Fibroblast of skin of right biceps (primary cell): ENCODE data around the gene MISP.
"Not testable (repeated sequence)": the region's sequence is repeated elsewhere in the genome, so short reads cannot be mapped to it uniquely, and the experiment has no call there.

Experiments used
- DNase-seq: peaks from one replicate; pipeline ENCODE4 v3.0.0-alpha.2; 2013

The MISP gene

DNA sequence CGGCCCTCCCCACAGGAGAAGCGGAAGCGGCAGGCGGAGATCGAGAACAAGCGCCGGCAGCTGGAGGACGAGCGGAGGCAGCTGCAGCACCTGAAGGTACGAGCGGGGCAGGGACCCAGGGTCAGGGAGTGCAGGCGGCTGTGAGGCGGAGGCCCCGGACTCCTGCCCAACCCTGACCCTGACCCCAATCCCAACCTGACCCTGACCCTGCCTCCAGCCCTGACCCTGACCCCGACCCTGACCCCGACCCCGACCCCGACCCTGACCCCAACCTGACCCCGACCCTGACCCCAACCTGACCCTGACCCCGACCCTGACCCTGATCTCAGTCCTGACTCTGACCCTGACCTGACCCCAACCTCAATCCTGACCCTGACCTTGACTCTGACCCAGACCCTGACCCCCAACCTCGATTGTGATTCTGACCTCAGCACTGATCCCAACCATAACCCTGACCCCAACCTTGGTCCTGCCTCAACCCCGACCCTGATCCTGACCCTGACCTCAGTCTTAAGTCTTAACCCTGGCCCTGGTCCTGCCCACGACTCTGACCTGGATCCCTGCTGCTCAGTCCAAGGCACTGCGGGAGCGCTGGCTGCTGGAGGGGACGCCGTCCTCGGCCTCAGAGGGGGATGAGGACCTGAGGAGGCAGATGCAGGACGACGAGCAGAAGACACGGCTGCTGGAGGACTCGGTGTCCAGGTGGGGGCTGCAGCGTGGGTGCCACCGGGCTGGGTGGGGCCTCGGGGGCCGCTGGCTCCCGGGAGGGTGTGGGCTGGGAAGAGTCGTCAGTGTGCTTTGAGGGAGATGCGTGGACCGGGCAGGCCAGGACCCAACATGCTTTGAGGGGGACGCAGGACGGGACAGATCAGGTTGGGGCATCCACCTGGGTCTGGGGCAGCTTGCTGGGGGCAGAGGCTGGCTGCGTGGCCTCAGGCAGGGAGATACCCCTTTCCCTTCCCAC, 23.6 kb upstream of the MISP start:
- no peak for DNase-seq

- DNase-seq = no peak
Measured at GRCh38 chr19:728011-728410, 22.9 kb upstream of the MISP start.

- not testable (repeated sequence) for DNase-seq
Measured at GRCh38 chr19:729564-729963, 21.3 kb upstream of the MISP start.

DNA sequence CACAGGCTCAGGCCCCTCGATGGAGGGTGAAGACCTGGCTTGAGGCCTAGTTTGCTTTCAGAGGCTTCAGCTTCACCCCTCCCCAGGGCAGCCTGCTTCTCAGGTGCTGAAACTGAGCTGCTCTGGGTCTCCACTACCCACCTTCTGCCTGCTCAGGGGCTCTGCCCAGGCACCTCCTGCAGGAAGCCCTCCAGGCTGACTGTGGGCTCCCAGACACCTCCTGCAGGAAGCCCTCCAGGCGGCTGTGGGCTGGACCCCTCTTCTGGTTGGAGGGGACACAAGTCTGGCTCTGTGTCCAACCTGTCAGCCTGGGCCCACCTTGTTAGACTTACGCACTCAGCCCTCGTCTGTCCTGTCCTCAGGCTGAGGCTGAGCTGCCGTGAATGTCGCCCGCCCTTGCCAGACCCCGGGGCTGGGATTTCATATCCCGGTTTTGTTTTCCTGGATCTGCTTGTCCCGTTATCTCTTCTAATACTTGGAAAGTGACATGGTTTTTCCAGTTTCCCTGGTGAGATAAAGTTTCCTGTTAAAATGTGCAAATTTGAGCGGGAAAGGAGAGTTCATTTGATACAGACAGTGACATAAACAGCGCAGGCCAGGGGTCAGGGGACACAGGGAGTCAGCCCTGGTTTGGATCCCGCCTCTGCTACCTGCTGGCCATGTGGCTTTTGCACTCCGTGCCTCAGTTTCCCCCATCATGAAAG, 20.8 kb upstream of the MISP start:
- no peak for DNase-seq

DNA sequence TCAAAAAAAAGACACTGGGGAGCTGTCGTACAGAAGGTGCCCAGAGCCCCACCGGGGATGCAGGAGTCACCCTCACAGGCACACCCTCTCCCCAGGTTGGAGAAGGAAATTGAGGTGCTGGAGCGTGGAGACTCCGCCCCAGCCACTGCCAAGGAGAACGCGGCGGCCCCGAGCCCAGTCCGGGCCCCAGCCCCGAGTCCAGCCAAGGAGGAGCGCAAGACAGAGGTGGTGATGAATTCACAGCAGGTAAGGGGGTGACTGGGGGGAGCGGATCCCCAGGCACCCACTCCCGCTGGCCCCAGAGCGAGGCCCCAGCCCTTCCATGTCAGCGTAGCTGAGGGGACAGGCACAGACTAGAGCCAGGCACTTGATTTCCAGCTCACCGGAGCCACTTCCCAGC, 19.9 kb upstream of the MISP start:
- no peak for DNase-seq

DNA sequence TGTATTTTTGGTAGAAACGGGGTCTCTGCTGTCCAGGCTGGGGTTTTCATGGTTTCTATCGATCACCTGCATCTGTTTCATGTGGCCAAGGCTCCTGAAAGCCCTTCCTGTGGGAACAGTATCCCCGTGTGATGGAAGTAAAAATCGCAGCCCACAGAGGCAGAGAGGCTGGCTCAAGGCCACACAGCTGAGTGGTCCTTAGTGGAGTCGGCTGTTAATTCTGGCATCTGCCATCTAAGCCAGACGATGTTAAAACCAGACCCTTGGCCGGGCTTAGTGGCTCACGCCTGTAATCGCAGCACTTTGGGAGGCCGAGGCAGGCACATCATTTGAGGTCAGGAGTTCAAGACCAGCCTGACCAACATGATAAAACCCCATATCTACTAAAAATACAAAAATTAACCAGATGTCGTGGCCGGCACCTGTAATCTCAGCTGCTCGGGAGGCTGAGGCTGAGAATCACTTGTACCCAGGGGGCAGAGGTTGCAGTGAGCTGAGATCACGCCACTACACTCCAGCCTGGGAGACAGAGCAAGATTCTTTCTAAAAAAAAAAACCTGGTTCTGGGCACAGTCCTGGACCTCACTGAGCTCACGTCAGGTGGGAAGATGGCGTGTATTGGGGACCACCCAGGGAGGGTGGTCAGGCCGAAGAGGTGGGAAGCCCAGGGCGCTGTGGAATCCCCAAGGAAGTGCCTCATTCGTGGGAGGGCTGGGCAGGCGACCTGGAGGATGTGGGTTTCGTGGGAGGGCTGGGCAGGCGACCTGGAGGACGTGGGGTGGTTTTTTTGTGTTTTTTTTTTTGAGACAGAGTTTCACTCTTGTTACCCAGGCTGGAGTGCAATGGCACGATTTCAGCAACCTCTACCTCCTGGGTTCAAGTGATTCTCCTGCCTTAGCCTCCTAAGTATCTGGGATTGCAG, 18.5 kb upstream of the MISP start:
- no peak for DNase-seq

DNA sequence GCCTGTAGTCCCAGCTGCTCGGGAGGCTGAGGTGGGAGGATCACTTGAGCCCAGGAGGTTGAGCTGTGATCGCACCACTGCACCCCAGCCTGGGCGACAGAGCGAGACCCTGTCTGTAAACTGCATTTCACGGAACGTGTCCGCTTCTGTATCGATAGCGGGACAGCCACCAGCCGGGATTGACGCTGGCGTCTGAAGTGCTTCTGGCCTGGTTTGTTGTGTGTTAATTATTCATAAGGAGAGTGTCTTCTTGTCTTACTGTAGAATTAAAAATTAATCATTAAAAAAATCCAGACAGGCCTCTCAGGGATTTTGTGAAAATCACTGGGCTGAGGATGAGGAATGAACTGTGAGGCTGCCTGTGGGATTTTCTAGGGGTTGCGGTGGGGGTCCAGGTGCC, 16.2 kb upstream of the MISP start:
- DNase-seq = no peak

- no peak for DNase-seq
Measured at GRCh38 chr19:736125-736524, 14.8 kb upstream of the MISP start.

- DNase-seq = peak; percentile 31
Measured at GRCh38 chr19:737591-738093, 13.3 kb upstream of the MISP start.

DNA sequence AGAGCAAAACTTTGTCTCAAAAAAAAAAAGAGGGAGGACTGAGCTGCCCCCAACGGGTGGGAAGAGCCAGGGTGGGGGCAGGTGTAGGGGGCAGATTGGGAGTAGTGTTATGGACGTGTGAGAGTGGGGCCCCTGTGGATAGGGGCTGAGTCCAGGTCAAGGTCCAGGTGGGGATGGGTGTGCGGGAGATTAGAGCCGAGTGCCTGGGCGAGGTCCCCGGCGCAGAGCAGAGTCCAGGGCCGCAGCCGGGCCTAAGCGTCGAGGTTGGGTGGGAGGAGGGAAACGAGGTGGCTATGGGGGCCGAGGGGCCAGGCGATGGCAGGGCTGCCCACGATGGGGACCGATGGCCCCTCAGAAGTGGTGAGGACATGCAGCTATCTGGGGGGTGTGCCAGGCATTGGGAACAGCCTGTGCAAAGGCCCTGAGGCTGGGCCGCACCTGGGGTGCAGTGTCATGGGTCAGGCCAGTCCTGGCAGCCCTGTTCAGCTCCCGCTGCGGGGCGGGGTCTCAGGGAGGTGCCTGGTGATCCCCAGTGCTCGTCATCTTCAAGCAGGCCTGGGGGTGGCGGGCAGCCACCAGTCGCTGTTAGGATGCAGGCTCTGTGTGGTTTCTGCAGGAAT, 12.3 kb upstream of the MISP start:
- no peak for DNase-seq

- no peak for DNase-seq
Measured at GRCh38 chr19:739998-740715, 10.8 kb upstream of the MISP start.

GRCh38 chr19:740816-741505, 10.0 kb upstream of the MISP start:
- DNase-seq = not testable (repeated sequence)

GRCh38 chr19:741506-742131, 9.3 kb upstream of the MISP start:
- DNase-seq = no peak

GRCh38 chr19:742540-743075, 8.3 kb upstream of the MISP start:
- no peak for DNase-seq

GRCh38 chr19:743168-743687, 7.7 kb upstream of the MISP start:
- DNase-seq = no peak

- DNase-seq = not testable (repeated sequence)
Measured at GRCh38 chr19:745138-745537, 5.8 kb upstream of the MISP start.

DNA sequence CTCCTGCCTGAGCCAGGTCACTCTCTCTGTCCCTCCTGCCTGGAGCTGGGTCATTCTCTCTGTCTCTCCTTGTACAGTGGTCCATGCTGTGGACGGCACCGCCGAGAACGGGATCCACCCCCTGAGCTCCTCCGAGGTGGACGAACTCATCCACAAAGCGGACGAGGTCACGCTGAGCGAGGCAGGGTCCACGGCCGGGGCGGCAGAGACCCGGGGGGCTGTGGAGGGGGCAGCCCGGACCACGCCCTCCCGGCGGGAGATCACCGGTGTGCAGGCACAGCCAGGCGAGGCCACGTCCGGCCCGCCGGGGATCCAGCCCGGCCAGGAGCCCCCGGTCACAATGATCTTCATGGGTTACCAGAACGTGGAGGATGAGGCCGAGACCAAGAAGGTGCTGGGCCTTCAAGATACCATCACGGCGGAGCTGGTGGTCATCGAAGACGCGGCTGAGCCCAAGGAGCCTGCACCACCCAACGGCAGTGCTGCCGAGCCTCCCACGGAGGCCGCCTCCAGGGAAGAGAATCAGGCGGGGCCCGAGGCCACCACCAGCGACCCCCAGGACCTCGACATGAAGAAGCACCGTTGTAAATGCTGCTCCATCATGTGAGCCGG, 4.6 kb upstream of the MISP start:
- no peak for DNase-seq

GRCh38 chr19:746956-747355, 4.0 kb upstream of the MISP start:
- no peak for DNase-seq

GRCh38 chr19:747432-748273, 3.3 kb upstream of the MISP start:
- DNase-seq = no peak
